Muscle layer of colon (tissue), 2 donors: Measurements from ENCODE around the gene ATP2C2.

Experiments
- H3K27ac ChIP-seq: one replicate; pipeline ENCODE4 v1.7.0; 2013; ENCODE audit warnings: low read depth, mild to moderate bottlenecking, low read length, moderate library complexity
- H3K27me3 ChIP-seq, 2 donors: one replicate each; pipeline ENCODE4 v1.7.0; 2013; ENCODE audit warnings: low read length in 2 of 2, mild to moderate bottlenecking in 2 of 2; ENCODE audit not compliant: insufficient read depth in 2 of 2, control insufficient read depth in 1 of 2
- H3K36me3 ChIP-seq: one replicate; pipeline ENCODE4 v1.7.0; 2013; ENCODE audit warnings: mild to moderate bottlenecking, low read length; ENCODE audit not compliant: insufficient read depth
- H3K4me1 ChIP-seq: one replicate; pipeline ENCODE4 v1.7.0; 2013; ENCODE audit warnings: mild to moderate bottlenecking, low read length; ENCODE audit not compliant: insufficient read depth
- H3K4me3 ChIP-seq, 2 donors: one replicate each; pipeline ENCODE4 v1.7.0; 2013; ENCODE audit warnings: low read length in 2 of 2, low read depth in 1 of 2, mild to moderate bottlenecking in 1 of 2, moderate library complexity in 1 of 2
- H3K9ac ChIP-seq: one replicate; pipeline ENCODE4 v1.7.0; 2013; ENCODE audit warnings: low read length
- H3K9me3 ChIP-seq: one replicate; pipeline ENCODE4 v1.7.0; 2013; ENCODE audit warnings: mild to moderate bottlenecking, low read length
- donor health status: abdominal sarcoma.
- donor health status: Adenocarcinoma of cecum.

The ATP2C2 gene

DNA sequence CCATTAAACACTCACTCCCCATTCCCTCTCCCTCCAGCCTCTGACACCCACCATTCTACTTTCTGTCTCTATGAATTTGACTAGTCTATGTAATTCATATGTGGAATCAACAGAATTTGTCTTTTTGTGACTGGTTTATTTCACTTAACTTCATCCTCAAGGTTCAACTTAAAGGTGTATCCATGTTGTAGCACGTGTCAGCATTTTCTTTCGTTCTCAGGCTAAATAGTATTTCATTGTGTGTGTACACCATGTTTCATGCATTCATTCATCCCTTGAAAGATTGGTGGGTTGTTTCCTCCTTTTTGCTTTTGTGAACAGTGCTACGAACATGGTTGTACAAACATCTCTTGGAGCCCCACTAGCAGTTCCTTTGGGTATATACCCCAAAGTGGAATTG is 36.0 kb downstream of the ATP2C2 start:
- Histone ChIP-seq H3K27me3 (peaks cover 0 to 17% of the 10 kb centered on the region in 2 donors), H3K4me3 (no peak overlapping the region), H3K9ac (no peak overlapping the region), H3K36me3 (no peaks in the 10 kb centered on the region), H3K27ac (no peak overlapping the region), H3K9me3 (no peaks in the 10 kb centered on the region), H3K4me1 (no peaks in the 10 kb centered on the region)

DNA sequence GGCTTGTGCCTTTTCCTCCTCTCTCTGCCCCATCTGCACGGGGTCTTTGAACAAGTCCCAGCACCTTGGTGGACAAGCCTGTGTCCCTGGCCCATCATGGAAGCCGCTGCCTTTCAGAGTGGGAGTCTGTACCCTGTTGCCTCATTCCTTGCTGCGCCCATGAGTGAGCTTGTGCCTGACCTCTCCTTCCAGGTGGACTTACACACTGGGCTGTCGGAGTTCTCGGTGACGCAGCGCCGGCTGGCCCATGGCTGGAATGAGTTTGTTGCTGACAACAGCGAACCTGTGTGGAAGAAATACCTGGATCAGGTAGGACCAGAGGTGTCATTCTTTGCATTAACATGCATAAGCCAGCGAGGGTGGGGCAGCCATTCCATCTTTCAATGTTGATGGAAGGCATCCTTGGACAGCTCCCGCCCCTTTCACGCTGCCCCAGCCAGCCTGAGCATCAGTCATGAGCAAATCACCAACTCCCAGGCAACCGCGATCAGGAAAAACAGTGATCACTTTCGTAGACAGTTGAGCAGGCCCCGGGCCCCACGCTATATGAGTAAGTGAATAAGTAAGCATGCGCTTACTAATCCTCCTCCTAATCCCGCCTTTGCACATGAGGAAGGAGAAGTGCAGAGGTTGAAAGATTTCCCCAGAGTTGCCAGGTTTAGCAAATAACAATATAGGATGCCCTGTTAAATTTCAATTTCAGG is 36.8 kb downstream of the ATP2C2 start:
- no peak overlapping the region for H3K4me3 ChIP-seq
- H3K9me3 ChIP-seq = no peaks in the 10 kb centered on the region
- H3K36me3 ChIP-seq = no peaks in the 10 kb centered on the region
- H3K9ac ChIP-seq = no peak overlapping the region
- H3K27me3 ChIP-seq = peaks cover 0 to 17% of the 10 kb centered on the region in 2 donors
- no peaks in the 10 kb centered on the region for H3K4me1 ChIP-seq
- H3K27ac ChIP-seq = no peak overlapping the region

DNA sequence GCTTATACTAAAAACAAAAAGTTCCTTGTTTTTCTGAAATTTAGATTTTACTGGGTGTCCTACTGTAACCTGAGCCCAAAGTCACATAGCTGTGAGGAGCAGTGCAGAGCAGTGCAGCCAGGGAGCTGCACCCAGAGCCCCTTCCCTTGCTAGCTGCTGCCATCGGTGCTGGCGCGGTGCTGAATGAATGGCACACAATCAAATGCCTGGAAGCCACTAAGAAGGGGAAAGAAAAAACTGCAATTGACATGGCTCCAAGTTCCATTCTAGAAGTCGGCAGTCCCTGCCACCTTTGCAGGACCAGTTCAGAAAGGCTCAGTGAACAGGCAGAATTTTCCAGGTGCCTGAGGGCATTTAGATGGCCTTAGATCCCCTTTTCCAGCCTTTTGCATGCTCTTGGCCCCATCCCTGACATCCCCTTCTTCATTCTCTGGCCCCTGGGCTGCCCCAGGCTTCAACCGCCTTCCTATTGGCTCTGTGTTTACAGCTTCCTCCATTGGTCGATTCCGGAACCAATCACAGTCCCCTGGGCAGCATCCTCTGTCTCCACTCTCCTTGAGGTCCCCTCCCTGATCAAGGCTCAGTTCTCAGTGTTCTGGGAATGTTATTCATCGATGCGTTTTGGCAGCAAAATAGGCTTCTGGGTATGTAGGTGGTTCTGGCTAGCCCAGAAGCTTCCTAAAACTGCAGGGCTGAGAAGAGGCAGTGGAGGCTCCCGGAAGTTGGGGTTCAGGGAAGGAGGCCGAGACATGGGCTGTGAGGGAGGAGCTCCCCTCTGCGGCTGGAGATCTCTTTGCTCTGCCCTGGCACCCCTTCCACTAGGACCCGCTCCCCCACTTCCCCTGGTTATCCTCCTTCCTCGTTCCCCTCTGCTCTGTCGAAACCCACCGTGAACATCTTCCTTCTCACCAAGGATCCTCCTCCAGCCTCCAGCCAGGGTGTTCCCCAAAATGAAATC is 37.9 kb downstream of the ATP2C2 start:
- H3K27ac ChIP-seq = no peak overlapping the region
- H3K9ac ChIP-seq = no peak overlapping the region
- H3K4me3 ChIP-seq = no peak overlapping the region
- no peaks in the 10 kb centered on the region for H3K9me3 ChIP-seq
- H3K4me1 ChIP-seq = no peaks in the 10 kb centered on the region
- no peaks in the 10 kb centered on the region for H3K36me3 ChIP-seq
- peaks cover 0 to 17% of the 10 kb centered on the region in 2 donors for H3K27me3 ChIP-seq

DNA sequence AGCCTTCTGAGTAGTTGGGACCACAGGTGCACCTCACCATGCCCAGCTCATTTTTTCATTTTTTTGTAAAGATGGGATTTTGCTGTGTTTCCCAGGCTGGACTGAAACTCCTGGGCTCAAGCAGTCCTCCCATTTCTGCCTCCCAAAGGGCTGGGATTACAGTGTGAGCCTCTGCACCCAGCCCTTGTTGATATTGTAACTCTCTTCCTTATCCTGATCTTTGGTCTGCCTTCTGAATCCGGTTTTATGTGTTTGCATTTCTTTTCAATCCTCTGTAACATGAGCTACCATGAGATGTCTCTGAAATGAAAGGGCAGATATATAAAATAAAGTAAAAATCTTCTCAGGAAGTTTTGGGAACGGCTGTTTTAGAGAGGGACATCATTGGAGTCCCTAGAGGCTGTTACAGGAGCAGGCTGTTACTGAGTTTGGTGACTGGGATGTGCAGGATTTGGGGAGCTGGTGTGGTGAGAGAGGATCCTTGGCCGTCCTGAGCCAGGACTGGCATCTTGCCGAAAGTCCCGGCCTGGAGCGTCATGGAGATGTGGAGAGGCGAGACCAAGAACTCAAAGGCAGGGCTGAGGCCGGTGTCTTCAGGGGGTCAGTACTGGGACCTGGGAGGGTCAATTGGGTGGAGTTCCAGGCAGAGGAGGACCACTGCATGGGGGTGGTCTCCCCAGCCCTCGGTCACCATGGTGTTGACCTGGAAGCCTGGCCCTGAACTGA is 39.4 kb downstream of the ATP2C2 start:
- no peak overlapping the region for H3K4me3 ChIP-seq
- H3K36me3 ChIP-seq = no peaks in the 10 kb centered on the region
- H3K4me1 ChIP-seq = no peaks in the 10 kb centered on the region
- peaks cover 0 to 17% of the 10 kb centered on the region in 2 donors for H3K27me3 ChIP-seq
- no peak overlapping the region for H3K27ac ChIP-seq
- H3K9ac ChIP-seq = no peak overlapping the region
- no peaks in the 10 kb centered on the region for H3K9me3 ChIP-seq

DNA sequence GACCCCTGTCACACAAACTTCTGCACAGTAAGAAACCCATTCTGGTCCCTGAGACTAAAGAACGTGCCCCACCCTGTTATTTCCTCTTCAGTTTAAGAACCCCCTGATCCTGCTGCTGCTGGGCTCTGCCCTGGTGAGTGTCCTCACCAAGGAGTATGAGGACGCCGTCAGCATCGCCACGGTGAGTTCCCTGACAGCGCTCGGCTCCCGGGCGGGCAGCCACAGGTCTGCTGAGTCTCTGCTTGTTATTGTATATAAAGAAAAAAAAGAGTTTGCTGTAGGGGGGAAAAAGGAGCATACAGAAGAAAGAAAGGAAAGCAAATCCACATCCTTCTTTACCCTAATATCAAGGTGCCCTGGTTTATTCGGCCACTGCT is 40.0 kb downstream of the ATP2C2 start:
- Histone ChIP-seq H3K27ac (no peak overlapping the region), H3K4me1 (no peaks in the 10 kb centered on the region), H3K9ac (no peak overlapping the region), H3K36me3 (no peaks in the 10 kb centered on the region), H3K4me3 (no peak overlapping the region), H3K9me3 (no peaks in the 10 kb centered on the region), H3K27me3 (peaks cover 0 to 17% of the 10 kb centered on the region in 2 donors)

DNA sequence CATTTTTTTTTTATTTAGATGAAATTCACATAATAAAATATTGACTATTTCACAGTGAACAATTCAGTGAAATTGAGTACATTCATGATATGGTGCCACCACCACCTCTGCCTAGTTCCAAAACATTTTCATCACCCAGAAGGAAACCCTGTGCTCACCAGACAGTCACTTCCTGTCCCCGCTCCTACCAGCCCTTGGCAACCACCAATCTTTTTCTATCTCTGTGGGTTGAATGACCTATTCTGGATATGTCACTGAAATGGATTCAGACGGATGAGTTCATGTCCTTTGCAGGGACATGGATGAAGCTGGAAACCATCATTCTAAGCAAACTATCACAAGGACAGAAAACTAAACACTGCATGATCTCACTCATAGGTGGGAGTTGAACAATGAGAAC is 40.5 kb downstream of the ATP2C2 start:
- no peaks in the 10 kb centered on the region for H3K4me1 ChIP-seq

DNA sequence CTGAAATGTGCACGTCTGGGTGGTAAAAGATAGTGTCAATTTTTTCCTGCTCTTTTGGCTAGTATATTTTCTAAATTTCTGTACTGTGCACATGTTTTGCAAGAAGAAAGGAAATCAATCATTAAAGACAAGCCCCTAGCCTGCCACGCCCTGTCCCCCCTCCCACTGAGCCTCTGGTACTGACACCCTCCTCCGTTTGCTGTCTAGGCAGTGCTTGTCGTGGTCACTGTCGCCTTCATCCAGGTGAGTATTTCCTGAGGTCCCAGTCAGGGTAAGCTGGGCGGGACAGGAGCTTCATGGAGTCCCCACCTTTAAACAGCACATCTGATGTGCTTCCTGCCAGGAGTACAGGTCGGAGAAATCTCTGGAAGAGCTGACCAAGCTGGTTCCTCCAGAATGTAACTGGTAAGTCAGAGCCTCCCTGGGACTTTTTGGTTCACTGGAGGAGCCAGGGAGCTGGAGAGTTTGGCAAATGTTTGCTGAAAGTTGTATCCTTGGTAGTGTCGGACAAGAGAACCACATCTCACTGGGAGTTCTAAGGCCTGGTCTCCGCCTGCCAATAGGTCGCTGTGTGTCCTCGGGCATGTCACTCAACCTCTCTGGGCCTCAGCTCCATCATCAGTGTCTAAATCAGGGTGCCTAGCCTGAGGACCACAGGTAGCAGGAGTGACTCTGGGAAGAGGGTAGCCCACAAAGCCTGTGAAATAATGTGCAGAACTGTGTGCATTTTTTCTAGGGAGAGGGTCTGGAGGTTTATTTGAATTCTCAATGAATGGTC is 42.2 kb downstream of the ATP2C2 start:
- Histone ChIP-seq H3K9me3 (no peaks in the 10 kb centered on the region), H3K4me3 (no peak overlapping the region), H3K27ac (no peak overlapping the region)

More for the DNA sequence above, 40.5 kb downstream of the ATP2C2 start:
- no peak overlapping the region for H3K27ac ChIP-seq
- H3K36me3 ChIP-seq = no peaks in the 10 kb centered on the region
- no peak overlapping the region for H3K9ac ChIP-seq
- peaks cover 0 to 17% of the 10 kb centered on the region in 2 donors for H3K27me3 ChIP-seq
- H3K4me3 ChIP-seq = no peak overlapping the region
- no peaks in the 10 kb centered on the region for H3K9me3 ChIP-seq

DNA sequence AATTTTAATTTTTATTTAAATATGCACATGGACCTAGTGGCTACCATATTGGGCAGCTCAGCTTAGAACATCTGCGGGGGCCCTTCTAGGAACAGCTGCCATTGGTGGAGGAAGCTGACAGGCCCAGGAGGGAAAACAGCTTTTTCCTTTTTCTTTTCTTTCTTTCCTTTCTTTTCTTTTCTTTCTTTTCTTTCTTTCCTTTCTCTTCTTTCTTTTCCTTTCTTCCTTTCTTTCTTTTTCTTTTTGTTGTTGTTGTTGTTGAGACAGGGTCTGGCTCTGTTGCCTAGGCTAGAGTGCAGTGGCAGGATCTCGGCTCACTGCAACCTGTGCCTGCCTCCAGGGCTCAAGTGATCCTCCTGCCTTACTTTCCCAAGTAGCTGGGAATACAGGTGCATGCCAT is 43.4 kb downstream of the ATP2C2 start:
- Histone ChIP-seq H3K4me3 (no peak overlapping the region), H3K36me3 (no peaks in the 10 kb centered on the region), H3K4me1 (no peaks in the 10 kb centered on the region), H3K9me3 (no peaks in the 10 kb centered on the region), H3K9ac (no peak overlapping the region), H3K27me3 (peaks cover 0 to 9% of the 10 kb centered on the region in 2 donors), H3K27ac (no peak overlapping the region)

More for the DNA sequence above, 42.2 kb downstream of the ATP2C2 start:
- Histone ChIP-seq H3K9ac (no peak overlapping the region), H3K27me3 (peaks cover 0 to 17% of the 10 kb centered on the region in 2 donors), H3K36me3 (no peaks in the 10 kb centered on the region), H3K4me1 (no peaks in the 10 kb centered on the region)

DNA sequence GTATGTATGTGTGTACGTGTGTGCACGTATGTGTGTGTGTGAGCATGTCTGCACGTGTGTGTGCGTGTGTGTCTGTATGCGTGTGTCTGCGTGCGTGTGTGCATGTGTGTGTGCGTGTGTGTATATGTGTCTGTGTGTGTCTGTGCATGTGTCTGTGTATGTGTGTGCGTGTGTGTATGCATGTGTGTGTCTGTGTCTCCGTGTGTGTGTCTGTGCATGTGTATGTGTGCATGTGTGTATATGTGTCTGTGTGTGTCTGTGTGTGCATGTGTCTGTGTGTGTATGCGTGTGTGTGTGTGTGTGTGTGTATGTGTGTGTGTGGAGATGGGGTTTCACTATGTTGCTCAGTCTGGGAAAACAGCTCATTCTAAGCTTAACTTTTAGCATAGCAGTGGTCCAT is 43.9 kb downstream of the ATP2C2 start:
- Histone ChIP-seq H3K4me1 (no peaks in the 10 kb centered on the region), H3K27ac (no peak overlapping the region), H3K9ac (no peak overlapping the region), H3K4me3 (no peak overlapping the region), H3K27me3 (peaks cover 0 to 6% of the 10 kb centered on the region in 2 donors), H3K9me3 (no peaks in the 10 kb centered on the region), H3K36me3 (no peaks in the 10 kb centered on the region)

DNA sequence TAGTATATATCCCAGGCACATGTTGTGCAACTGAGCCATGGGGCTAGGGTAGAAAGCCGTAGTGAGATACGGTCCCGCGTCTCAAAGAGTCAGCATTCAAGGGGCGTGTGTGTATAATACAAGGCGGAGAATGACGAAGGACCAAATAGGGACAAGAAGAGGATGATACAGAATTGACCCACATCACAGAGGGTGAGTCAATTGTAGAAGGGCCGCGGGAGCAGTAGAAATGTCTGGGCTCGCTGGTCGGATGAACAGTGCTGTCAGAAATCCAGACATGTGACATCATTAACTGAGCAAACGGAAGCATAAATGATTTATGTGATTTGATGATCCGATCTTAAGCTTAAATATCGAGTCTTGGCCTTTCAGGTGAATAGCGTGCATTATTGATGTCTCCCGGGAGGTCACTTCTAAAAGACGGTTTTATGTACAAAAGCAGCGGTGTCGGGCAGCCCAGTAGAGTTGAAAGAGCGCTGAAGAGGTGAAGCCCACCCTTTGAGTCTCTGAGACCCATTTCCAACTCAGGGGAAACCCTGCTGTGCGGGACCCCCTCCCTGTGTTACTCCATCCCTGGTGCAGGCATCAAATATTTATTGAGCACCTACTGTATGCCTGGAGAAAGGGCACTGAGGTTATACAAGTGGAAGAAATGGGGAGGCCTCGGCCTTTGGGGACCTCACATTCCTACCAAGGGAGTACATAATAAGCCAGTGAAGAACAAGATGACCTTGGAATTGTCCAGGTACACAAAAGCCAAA is 45.1 kb downstream of the ATP2C2 start:
- Histone ChIP-seq H3K27me3 (no peaks in the 10 kb centered on the region), H3K27ac (no peak overlapping the region), H3K36me3 (no peaks in the 10 kb centered on the region), H3K9ac (no peak overlapping the region), H3K4me3 (no peak overlapping the region), H3K4me1 (no peaks in the 10 kb centered on the region), H3K9me3 (no peaks in the 10 kb centered on the region)
